Measurements from ENCODE around the gene PSMB3.

Gene PSMB3

GRCh38 chr17:38768417-38768816 is 15.9 kb downstream of the PSMB3 start:
- Histone ChIP-seq H3K4me1 (ENCODE audit: insufficient read depth, poor library complexity, severe bottlenecking) (no peaks in the 10 kb centered on the region), H3K27ac (ENCODE audit: poor library complexity, severe bottlenecking) (no peak overlapping the region), H3K27me3 (ENCODE audit: insufficient read depth, poor library complexity, severe bottlenecking) (no peaks in the 10 kb centered on the region), H3K36me3 (ENCODE audit: low read depth) (peaks cover 85% of the 10 kb centered on the region), H3K9me3 (ENCODE audit: severe bottlenecking) (no peaks in the 10 kb centered on the region), H3K4me3 (ENCODE audit: severe bottlenecking) (no peak overlapping the region)
- ATAC-seq (ENCODE audit: low read depth) (no peak), DNase-seq (ENCODE audit: low spot score) (no peak)
- TF ChIP-seq CTCF (IDR thresholded peaks at IDR 0.05; ENCODE audit: poor library complexity, severe bottlenecking): no peak

- Histone ChIP-seq H3K36me3 (ENCODE audit: low read depth) (peaks cover 91% of the 10 kb centered on the region), H3K27me3 (ENCODE audit: insufficient read depth, poor library complexity, severe bottlenecking) (no peaks in the 10 kb centered on the region), H3K9me3 (ENCODE audit: severe bottlenecking) (no peaks in the 10 kb centered on the region), H3K27ac (ENCODE audit: poor library complexity, severe bottlenecking) (no peak overlapping the region), H3K4me3 (ENCODE audit: severe bottlenecking) (no peak overlapping the region), H3K4me1 (ENCODE audit: insufficient read depth, poor library complexity, severe bottlenecking) (no peaks in the 10 kb centered on the region)
- DNase-seq (ENCODE audit: low spot score) (no peak), ATAC-seq (ENCODE audit: low read depth) (no peak)
- no peak for TF ChIP-seq CTCF (IDR thresholded peaks at IDR 0.05; ENCODE audit: poor library complexity, severe bottlenecking)
Observed at GRCh38 chr17:38773258-38773657, 20.7 kb downstream of the PSMB3 start.

- Histone ChIP-seq H3K27ac (ENCODE audit: poor library complexity, severe bottlenecking) (no peak overlapping the region), H3K36me3 (ENCODE audit: low read depth) (peaks cover 89% of the 10 kb centered on the region), H3K4me1 (ENCODE audit: insufficient read depth, poor library complexity, severe bottlenecking) (no peaks in the 10 kb centered on the region), H3K9me3 (ENCODE audit: severe bottlenecking) (no peaks in the 10 kb centered on the region), H3K27me3 (ENCODE audit: insufficient read depth, poor library complexity, severe bottlenecking) (no peaks in the 10 kb centered on the region), H3K4me3 (ENCODE audit: severe bottlenecking) (no peak overlapping the region)
- DNase-seq (ENCODE audit: low spot score) (no peak), ATAC-seq (ENCODE audit: low read depth) (no peak)
- TF ChIP-seq CTCF (IDR thresholded peaks at IDR 0.05; ENCODE audit: poor library complexity, severe bottlenecking): no peak
Observed at GRCh38 chr17:38777641-38778250, 25.2 kb downstream of the PSMB3 start.

- no peak for TF ChIP-seq CTCF (IDR thresholded peaks at IDR 0.05; ENCODE audit: poor library complexity, severe bottlenecking)
- no peaks in the 10 kb centered on the region for H3K9me3 ChIP-seq (ENCODE audit: severe bottlenecking)
- ATAC-seq (ENCODE audit: low read depth) (no peak), DNase-seq (ENCODE audit: low spot score) (no peak)
- no peaks in the 10 kb centered on the region for H3K27me3 ChIP-seq (ENCODE audit: insufficient read depth, poor library complexity, severe bottlenecking)
- H3K27ac ChIP-seq (ENCODE audit: poor library complexity, severe bottlenecking): no peak overlapping the region
- H3K36me3 ChIP-seq (ENCODE audit: low read depth): peaks cover 89% of the 10 kb centered on the region
- H3K4me3 ChIP-seq (ENCODE audit: severe bottlenecking): no peak overlapping the region
- no peaks in the 10 kb centered on the region for H3K4me1 ChIP-seq (ENCODE audit: insufficient read depth, poor library complexity, severe bottlenecking)
Observed at GRCh38 chr17:38779965-38780752, 27.6 kb downstream of the PSMB3 start.

- Histone ChIP-seq H3K4me1 (ENCODE audit: insufficient read depth, poor library complexity, severe bottlenecking) (no peaks in the 10 kb centered on the region), H3K27ac (ENCODE audit: poor library complexity, severe bottlenecking) (no peak overlapping the region), H3K4me3 (ENCODE audit: severe bottlenecking) (no peak overlapping the region), H3K27me3 (ENCODE audit: insufficient read depth, poor library complexity, severe bottlenecking) (no peaks in the 10 kb centered on the region), H3K36me3 (ENCODE audit: low read depth) (peaks cover 75% of the 10 kb centered on the region), H3K9me3 (ENCODE audit: severe bottlenecking) (no peaks in the 10 kb centered on the region)
- ATAC-seq (ENCODE audit: low read depth) (no peak), DNase-seq (ENCODE audit: low spot score) (no peak)
- no peak for TF ChIP-seq CTCF (IDR thresholded peaks at IDR 0.05; ENCODE audit: poor library complexity, severe bottlenecking)
Observed at GRCh38 chr17:38783227-38783626, 30.7 kb downstream of the PSMB3 start.

All from RWPE2 (cell line).